Stimulated activated CD8-positive, alpha-beta memory T cell treated with anti-CD3 and anti-CD28 coated beads, Interleukin-4, amount 100 ng/mL, for 4 hours (primary cell): ENCODE data around the gene VTA1.
A peak's percentile ranks its signal among the peaks of the same experiment; 100 is the strongest.
"Not testable (repeated sequence)": the region's sequence is repeated elsewhere in the genome, so short reads cannot be mapped to it uniquely, and the experiment has no call there.

Experiments
- DNase-seq, 2 donors: peaks; one replicate each; pipeline ENCODE4 v3.0.0-alpha.2; 2020; ENCODE audit warnings: low read depth in 2 of 2, low spot score in 1 of 2

The VTA1 gene

GRCh38 chr6:142225552-142225951 lies 78.5 kb downstream of the VTA1 start:
- no peak for DNase-seq

DNA sequence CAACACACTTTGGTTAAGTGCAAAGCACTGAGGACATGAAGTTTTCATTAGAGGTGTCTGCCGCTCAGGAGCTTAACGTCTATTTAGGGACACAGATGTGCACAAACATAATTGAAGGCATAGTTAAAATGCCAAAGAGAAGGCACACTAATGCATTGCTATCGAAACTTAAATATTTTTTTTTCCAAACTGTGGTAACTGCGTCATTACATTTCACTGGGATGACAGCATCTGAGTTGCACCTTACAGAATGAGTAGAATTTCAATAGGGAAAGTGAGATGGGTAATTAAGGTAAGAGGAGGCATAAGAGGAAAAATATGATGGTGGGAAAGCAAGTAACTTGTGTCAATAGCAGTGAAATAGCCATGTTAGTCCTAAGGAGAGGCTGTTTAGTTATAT lies 79.7 kb downstream of the VTA1 start:
- DNase-seq, result no peak

DNA sequence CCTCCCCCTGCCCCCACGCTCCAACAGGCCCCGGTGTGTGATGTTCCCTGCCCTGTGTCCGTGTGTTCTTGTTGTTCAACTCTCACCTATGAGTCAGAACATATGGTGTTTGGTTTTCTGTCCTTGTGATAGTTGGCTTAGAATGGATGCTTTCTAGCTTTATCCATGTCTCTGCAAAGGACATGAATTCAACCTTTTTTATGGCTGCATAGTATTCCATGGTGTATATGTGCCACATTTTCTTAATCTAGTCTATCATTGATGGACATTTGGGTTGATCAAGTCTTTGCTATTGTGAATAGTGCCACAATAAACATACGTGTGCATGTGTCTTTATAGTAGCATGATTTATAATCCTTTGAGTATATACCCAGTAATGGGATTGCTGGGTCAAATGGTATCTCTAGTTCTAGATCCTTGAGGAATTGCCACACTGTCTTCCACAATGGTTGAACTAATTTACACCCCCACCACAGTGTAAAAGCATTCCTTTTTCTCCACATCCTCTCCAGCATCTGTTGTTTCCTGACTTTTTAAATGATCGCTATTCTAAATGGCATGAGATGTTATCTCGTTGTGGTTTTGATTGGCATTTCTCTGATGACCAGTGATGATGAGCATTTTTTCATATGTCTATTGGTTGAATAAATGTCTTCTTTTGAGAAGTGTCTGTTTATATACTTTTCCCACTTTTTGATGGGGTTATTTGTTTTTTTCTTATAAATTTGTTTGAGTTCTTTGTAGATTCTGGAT lies 82.6 kb downstream of the VTA1 start:
- not testable (repeated sequence) for DNase-seq

DNA sequence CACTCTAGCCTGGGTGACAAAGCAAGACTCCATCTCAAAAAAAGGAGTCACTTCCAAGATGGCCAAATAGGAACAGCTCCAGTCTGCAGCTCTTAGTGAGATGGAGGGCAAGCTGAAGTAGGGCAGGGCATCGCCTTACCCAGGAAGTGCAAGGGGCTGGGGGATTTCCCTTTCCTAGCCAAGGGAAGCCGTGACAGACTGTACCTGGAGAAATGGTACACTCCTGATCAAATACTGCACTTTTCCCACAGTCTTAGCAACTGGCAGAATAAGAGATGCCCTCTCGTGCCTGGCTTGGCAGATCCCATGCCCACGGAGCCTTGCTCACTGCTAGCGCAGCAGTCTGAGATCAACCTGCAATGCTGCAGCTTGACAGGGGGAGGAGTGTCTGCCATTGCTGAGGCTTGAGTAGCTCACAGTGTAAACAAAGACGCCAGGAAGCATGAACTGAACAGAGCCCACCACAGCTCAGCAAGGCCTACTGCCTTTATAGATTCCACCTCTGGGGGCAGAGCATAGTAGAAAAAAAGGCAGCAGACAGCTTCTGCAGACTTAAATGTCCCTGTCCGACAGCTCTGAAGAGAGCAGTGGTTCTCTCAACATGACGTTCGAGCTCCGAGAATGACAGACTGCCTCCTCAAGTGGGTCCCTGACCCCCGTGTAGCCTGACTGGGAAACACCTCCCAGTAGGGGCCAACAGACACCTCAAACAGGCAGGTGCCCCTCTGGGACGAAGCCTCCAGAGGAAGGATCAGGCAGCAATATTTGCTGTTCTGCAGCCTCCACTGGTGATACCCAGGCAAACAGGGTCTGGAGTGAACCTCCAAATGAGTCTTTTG lies 85.4 kb downstream of the VTA1 start:
- peak; percentile 2 for DNase-seq

- DNase-seq, result no peak
Observed at GRCh38 chr6:142233945-142234682, 87.1 kb downstream of the VTA1 start.

GRCh38 chr6:142235272-142235671 lies 88.2 kb downstream of the VTA1 start:
- DNase-seq, result no peak

- DNase-seq, result no peak
Observed at GRCh38 chr6:142235791-142236190, 88.7 kb downstream of the VTA1 start.

DNA sequence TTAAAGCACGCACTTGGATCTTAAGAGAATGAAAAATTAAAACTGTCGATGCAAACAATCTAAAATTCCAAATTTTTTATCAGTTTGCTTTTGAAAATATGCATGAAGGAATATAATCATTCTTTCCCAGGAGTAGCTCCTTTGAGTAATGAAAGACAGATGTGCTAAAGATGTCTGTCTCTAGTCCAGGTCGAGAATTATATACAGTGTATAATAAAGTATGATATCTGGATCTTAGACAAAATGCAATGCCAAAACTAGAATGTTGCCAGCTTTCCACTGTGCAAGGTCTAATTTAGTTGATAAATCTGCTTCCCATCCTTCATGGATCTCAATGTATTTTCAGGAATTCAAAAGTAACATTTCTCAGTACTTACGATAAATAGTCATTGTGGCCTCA lies 89.6 kb downstream of the VTA1 start:
- DNase-seq, result no peak

DNA sequence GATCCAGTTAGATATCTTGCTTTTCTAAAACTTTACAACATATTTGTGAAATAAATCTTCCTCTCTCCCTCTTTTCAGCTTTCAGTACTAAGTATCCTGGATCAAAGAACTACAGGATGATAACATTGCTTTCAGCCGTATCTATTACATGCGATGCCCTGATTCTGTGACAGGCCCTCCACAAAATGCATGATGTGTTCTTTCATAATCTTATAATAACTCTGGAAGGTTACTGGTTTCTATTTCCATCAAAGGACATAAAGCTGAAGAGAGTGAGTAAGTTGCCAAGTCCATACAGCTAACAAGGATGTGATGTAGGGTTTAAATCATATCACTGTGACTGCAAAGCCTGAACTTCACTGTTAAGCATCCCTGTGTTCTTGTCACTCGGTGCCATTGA lies 91.8 kb downstream of the VTA1 start:
- DNase-seq, result no peak

DNA sequence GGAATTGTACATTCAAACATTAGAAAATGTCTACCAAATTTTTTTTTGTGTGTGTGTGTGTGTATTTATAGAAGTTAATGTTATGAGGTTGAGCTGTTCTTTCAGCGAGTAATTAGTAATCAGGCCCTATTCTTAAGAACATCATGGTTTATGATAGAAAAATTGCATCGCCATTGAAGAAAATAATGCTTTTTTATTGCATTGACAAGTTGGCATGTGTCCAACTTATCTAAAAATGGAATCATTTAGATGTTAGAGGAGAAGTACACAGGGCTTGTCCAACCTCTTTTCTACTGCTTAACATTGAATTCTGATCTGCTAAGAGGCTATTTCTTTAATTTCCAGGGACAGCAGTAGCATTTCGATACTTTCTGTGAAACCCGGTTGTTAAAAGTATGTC lies 93.1 kb downstream of the VTA1 start:
- DNase-seq, result no peak

- DNase-seq, result no peak
Observed at GRCh38 chr6:142241061-142241460, 94.0 kb downstream of the VTA1 start.

- DNase-seq, result no peak
Observed at GRCh38 chr6:142242269-142242668, 95.2 kb downstream of the VTA1 start.

- DNase-seq, result no peak
Observed at GRCh38 chr6:142246960-142247359, 99.9 kb downstream of the VTA1 start.

DNA sequence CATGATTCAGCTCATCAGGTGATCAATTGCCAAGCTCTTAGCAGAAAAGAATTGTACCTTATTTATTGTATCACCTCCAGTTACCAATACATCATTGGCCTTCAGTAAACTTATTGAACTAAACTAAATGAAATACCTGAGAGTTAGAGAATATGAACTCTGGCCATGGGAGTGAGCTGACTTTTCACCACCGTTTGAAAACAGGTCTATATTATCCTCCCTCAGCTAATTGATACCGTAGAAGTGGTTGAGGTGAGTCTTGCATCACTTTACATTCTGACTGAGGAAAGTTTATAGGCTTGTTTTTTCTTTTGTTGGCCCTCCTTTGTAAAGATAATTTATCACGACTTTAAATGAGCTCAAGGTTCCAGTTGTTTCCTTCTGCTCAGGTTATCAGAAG lies 102.2 kb downstream of the VTA1 start:
- DNase-seq, result no peak

DNA sequence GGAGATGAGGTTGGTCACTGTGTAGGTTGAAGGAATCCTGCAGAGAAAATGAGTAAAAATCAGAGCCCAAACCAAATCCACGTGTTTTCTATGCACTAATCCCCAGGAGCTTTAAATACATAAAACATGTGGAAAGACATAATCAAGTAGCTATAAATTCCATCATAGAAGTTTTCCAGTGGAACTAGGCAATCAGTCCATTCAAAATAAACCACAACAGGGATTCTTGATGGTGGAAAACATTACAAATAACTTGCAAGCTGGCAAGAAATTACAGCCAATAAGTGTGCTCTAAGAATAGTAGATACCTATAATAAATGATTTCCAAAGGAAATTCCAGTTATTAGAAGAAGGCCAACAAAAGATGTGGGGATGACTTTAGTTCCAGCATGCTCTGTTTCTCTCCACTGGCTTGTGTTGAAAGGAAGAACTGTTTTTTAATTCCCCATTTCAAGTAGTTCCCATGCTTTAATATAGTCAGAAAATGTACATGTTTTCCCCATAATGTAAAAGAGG lies 104.9 kb downstream of the VTA1 start:
- no peak for DNase-seq

DNA sequence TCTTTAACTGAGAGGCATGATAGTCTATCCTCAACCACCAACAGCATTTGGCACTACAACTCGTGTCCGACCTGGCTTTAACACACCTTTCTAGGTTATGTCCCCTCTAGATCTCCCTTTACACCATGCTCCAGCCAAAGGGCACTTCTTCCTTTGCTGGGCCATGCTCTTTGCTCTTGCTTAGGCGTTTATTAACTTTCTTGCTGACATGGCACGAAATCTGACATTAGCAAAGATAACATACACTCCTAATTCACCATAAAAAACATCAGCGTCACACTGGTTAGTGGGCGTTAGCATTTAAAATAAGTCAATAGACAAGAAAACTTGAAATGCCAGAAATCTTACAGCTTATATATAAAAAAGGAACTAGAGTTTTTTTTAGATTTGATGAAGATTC lies 107.5 kb downstream of the VTA1 start:
- DNase-seq, result no peak

DNA sequence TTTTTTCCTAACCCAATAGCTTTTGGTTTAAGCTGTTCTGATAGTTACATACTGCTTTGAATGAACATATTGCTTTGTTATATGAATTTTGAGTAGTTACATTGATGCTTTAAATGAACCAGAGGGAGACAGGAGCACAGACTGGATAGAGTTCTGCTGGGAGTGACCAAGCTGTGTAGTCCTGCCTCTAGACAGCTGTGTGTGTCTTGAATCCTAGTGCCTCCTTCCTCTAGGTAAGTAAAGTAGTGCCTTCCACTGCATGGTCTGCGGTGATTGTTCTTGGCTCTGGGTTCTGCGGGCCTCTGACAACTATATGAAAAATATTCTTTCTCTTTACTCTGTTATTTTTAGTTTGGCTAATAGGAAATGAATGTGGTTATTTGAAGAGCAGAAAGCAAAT lies 108.7 kb downstream of the VTA1 start:
- no peak for DNase-seq

DNA sequence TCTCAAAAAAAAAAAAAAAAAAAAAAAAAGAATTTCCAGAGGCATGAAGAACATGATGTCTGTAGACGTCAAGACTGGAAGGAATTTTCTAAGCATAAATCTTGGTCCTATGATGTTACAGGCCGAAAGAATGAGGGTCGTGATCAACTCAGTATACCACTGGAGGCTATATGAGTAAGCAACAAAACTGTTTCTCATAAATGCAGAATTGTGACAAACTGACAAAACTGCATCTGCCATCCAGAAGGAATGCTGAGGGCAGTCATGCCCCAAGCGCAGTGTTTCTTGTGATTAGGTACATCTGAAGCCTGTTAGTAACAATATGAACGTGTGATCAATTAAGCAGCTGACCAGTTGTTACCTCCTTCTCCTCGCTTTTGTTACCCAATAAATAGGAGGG lies 111.2 kb downstream of the VTA1 start:
- no peak for DNase-seq

DNA sequence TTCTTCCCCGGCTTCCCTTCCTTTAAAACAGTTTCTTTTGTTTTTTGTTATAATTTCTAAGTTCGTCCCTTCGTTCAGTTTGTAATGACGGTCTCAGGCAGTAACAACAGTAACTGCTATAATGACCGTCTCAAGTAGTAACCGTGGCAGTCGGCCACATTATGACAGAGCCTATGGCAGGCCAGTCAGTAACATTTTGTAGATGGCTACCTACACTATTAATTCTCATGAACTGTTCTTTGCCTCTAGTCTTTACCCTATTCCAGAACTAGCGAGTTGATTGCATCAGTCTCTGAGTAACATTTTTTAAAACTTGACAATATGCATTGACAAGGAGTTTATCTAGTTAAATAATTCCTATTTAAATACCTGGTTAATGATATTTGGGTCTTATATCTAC lies 111.7 kb downstream of the VTA1 start:
- DNase-seq, result no peak

DNA sequence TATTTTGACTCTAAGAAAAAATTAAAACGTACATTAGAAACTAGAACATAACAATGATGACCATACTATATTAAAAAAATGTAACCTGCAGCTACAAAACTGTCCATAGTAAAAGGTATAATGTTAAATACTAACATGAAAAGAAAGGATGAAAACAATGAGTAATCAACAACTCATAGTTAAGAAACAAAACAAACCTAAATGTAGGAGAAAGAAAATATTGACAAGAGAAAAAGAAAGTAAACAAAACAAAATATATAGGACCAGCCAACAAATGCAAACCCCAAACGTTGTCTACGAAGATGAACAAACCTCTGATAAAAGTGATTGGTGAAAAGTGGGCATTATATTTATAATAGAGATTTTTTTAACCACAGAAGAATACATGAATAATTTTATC lies 113.7 kb downstream of the VTA1 start:
- no peak for DNase-seq

- no peak for DNase-seq
Observed at GRCh38 chr6:142262231-142262630, 115.2 kb downstream of the VTA1 start.

DNA sequence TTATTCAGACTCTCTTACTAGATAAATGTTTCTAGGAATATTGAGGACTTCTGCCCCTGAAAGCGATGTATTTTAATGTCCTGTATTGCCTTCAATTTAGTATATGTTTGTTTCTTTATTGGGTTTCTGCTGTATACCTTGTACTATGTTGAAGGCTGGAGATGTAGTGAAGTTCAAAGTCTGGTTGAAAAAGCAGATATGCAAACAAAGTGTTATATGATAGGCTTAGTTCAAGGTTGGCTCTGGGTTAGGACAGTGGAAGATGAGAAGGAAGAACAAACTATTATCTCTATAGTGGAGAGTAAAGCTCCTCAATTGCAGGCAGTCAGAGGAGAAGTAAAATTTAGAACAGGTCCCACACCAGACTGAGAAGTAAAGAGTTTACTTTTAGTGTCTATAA lies 118.4 kb downstream of the VTA1 start:
- no peak for DNase-seq
